Measurements from ENCODE around the gene CHST11.

Gene CHST11

DNA sequence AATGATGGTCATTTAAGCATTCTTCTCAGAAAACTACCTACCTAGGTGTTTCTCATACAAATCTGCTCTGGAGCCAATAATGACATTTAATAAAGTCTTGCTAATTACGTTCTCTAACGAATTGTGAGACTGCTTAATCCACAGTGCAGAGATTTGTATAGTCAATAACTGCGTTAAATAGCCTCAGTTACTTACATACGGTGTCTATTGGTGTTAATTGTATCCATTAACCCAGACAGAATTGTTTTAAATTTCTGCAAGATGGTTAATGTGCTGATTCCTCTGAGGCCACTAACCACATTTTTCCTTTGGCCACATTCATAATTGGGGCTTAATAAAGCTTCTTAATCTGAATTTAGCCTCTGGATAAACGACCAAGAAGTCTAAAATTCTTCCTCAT, 329.6 kb downstream of the CHST11 start:
- no peak overlapping the region for H3K4me3 ChIP-seq (ENCODE audit: low read depth, low read length)
- TF ChIP-seq, protein P1, sequence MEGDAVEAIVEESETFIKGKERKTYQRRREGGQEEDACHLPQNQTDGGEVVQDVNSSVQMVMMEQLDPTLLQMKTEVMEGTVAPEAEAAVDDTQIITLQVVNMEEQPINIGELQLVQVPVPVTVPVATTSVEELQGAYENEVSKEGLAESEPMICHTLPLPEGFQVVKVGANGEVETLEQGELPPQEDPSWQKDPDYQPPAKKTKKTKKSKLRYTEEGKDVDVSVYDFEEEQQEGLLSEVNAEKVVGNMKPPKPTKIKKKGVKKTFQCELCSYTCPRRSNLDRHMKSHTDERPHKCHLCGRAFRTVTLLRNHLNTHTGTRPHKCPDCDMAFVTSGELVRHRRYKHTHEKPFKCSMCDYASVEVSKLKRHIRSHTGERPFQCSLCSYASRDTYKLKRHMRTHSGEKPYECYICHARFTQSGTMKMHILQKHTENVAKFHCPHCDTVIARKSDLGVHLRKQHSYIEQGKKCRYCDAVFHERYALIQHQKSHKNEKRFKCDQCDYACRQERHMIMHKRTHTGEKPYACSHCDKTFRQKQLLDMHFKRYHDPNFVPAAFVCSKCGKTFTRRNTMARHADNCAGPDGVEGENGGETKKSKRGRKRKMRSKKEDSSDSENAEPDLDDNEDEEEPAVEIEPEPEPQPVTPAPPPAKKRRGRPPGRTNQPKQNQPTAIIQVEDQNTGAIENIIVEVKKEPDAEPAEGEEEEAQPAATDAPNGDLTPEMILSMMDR (IDR thresholded peaks at IDR 0.05; ENCODE audit: borderline replicate concordance, insufficient read depth, low read depth, low read length) = no peak

DNA sequence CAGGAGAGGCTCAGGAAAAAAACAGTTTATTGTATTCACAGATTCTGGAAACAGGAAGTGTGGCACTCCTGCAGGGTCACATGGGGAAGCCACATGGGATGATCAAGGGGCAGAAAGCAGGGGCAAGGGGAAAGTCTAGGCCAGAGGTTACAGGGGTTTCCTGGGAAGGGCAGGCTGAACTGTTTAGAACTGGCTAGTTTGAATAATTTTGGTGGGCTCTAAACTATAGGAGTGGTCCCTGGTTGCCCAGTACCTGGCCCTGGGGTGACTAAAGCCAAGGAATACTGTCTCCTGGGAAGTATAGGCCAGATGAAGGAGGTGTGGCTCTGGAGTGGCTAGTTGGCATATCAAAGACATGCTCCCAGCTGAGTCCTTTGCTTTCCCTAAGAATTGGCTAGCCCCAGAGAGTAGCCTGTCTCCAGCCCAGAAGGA, 332.1 kb downstream of the CHST11 start:
- TF ChIP-seq, protein P1 (IDR thresholded peaks at IDR 0.05; ENCODE audit: borderline replicate concordance, insufficient read depth, low read depth, low read length) = no peak

DNA sequence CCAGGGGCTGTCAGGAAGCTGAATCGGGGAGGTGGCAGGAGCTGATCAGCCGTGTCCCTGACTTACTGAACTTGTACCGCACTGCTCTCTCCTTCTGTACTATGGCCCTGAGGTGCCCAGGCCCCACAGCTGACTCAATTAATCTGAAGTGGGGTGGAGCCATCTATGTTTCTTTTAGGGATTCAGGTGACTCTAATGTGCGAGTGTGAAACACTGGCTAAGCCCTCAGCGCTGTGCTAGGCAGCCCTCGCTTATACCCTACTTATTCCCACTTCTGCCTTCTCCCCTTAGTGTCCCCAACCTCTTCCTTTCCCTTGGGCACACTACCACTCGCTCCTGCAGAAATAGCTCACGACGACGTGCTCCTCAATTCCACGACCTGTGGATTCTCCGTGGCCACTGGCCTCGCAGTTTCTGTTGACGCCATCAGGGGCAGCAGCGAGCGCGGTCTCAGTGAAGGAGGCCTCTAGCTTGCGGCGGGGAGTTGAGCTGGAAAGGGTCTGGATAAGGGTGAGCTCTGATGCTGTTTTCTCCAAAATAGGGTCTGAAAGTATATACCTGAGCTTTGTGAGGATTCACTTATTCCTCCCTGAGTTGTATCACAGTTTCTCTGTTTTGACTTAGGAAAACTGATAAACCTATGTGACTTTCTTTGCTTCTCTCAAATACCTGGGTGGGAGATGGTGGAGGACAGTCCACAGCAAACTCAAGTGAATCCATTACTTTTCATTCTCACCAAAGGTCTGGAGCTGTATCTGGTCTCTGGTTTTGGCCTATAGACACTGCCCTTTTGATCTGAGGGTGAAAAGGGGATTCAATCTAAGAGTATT, 333.8 kb downstream of the CHST11 start:
- H3K4me3 ChIP-seq (ENCODE audit: low read depth, low read length) = peak overlapping the region; percentile 1

More for the DNA sequence above, 332.1 kb downstream of the CHST11 start:
- H3K4me3 ChIP-seq (ENCODE audit: low read depth, low read length) = no peak overlapping the region

DNA sequence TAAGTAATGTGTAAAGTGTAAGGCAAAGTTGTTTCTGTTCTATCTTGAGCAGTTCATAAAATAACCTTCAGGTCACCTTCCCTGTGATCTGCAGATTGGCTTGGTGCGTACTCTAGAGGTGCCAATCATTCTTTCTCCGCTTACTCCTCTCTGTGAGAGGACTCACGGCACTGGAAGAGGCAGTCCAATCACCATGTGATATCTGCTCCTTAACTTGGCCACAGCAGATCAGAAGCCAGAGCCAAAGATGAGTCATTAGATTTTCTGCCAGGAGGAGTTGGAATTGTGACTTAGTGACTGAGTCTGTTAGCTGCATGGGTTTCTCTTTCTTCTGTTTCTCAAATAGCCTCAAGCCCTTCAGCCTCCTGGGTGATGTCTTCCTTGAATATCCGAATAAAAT, 335.8 kb downstream of the CHST11 start:
- H3K4me3 ChIP-seq (ENCODE audit: low read depth, low read length) = no peak overlapping the region

More for the DNA sequence above, 333.8 kb downstream of the CHST11 start:
- TF ChIP-seq, protein P1 (IDR thresholded peaks at IDR 0.05; ENCODE audit: borderline replicate concordance, insufficient read depth, low read depth, low read length) = peak; percentile 89

DNA sequence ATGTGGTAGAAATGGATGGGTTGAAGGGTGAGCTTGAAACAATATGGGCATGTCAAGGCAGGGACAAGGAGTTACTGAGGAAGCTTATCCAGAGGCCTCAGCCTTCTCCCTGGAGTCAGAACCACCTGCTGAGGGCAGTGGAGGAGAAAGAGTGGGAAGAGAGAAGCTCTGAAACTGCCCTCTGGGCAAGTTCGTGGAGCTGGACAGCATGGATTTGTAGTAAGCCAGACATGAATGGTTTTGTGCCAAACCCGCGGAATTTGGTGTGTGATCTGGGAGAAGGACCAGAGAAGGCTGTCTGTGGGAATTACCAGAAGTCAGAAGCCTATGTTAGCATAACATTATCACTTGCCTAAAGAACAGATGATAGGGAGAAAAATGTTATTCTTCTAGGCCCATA, 336.5 kb downstream of the CHST11 start:
- no peak overlapping the region for H3K4me3 ChIP-seq (ENCODE audit: low read depth, low read length)
- TF ChIP-seq, protein P1 (IDR thresholded peaks at IDR 0.05; ENCODE audit: borderline replicate concordance, insufficient read depth, low read depth, low read length) = no peak

More for the DNA sequence above, 335.8 kb downstream of the CHST11 start:
- TF ChIP-seq, protein P1 (IDR thresholded peaks at IDR 0.05; ENCODE audit: borderline replicate concordance, insufficient read depth, low read depth, low read length) = no peak

DNA sequence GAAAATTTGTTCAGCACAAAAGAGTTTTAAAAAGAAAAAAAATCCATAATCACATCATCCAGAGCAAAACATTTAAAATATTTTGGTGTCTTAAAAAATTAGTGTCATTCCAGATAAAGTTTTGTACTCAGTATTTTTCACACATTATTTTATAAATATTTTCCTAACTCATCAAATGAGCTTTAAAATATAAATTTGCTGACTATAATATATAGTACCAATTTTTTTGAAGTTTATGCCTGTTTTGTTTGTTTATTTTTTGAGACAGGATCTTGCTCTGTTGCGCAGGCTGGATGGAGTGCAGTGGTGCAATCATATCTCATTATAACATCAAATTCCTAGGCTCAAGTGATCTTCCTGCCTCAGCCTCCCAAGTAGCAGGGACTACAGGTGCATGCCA, 337.2 kb downstream of the CHST11 start:
- TF ChIP-seq, protein P1 (IDR thresholded peaks at IDR 0.05; ENCODE audit: borderline replicate concordance, insufficient read depth, low read depth, low read length) = no peak
- H3K4me3 ChIP-seq (ENCODE audit: low read depth, low read length) = no peak overlapping the region

DNA sequence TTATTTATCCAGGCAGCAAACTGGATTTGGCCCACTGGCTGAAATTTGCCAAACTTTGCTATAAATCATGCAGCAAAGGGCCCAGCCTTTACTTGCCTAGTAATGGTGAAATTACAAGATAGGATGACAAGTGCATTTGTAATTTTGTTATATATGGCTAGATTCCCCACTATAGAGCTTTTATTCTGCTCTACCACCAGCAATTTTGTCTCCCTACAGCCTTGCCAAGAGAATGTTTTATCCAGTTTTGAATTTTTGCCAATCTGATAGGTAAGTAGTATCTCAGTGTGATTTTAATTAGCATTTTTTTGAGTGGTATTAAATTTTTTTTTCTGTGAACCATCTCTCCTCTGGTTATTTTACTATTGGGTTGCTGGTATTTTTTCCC, 339.7 kb downstream of the CHST11 start:
- TF ChIP-seq, protein P1 (IDR thresholded peaks at IDR 0.05; ENCODE audit: borderline replicate concordance, insufficient read depth, low read depth, low read length) = no peak
- H3K4me3 ChIP-seq (ENCODE audit: low read depth, low read length) = no peak overlapping the region
